Neural progenitor cell (in vitro differentiated cells): ENCODE measurements around the gene KCP.
"Not testable (repeated sequence)": the region's sequence is repeated elsewhere in the genome, so short reads cannot be mapped to it uniquely, and the experiment has no call there.

Source experiments
- EZH2 ChIP-seq: fragments of 200-600 bp; sonication (generic); IDR thresholded peaks from 2 replicates; pipeline ENCODE4 v1.6.1; 2017; ENCODE audit warnings: antibody characterized with exemption, mild to moderate bottlenecking, moderate library complexity
- EZH2phosphoT487 ChIP-seq: fragments of 200-600 bp; sonication (generic); IDR thresholded peaks from 2 replicates; pipeline ENCODE4 v1.6.1; 2017; ENCODE audit warnings: antibody characterized with exemption
- TF ChIP-seq, protein P1 (sequence below): fragments of 200-600 bp; sonication (generic); IDR thresholded peaks from 2 replicates; pipeline ENCODE4 v1.5.1; 2017; ENCODE audit warnings: antibody characterized with exemption, mild to moderate bottlenecking

- not testable (repeated sequence) for TF ChIP-seq EZH2, EZH2phosphoT487
- TF ChIP-seq, protein P1, sequence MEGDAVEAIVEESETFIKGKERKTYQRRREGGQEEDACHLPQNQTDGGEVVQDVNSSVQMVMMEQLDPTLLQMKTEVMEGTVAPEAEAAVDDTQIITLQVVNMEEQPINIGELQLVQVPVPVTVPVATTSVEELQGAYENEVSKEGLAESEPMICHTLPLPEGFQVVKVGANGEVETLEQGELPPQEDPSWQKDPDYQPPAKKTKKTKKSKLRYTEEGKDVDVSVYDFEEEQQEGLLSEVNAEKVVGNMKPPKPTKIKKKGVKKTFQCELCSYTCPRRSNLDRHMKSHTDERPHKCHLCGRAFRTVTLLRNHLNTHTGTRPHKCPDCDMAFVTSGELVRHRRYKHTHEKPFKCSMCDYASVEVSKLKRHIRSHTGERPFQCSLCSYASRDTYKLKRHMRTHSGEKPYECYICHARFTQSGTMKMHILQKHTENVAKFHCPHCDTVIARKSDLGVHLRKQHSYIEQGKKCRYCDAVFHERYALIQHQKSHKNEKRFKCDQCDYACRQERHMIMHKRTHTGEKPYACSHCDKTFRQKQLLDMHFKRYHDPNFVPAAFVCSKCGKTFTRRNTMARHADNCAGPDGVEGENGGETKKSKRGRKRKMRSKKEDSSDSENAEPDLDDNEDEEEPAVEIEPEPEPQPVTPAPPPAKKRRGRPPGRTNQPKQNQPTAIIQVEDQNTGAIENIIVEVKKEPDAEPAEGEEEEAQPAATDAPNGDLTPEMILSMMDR = not testable (repeated sequence)
Observed at GRCh38 chr7:128912709-128913495, 2.4 kb upstream of the KCP start.
